IMR-90 (cell line): ENCODE results near the gene LMO1. TPM values are rescaled to one million over a fixed set of nuclear protein-coding genes. Genes with fewer than 3 reads are reported as not detected.

Experiments used
- ATAC-seq: fragments of 200-7000 bp; cut with Tn5 transposase; 2 replicates; pipeline ENCODE4 v1.9.1; 2020; ENCODE audit warnings: low read depth, mild to moderate bottlenecking, moderate library complexity
- BruUV-seq: library from RNA; stranded (reverse); fragments of 400-500 nt; replicated peaks from 2 replicates; lab custom pipeline; 2021; lab: Mats Ljungman, UMichigan
- CTCF ChIA-PET: fragments of 300-600 bp; formaldehyde crosslinking; extraction: SDS; loops from one replicate; lab custom pipeline; 2021; ENCODE audit warnings: antibody characterized with exemption; lab: Yijun Ruan, JAX
- POLR2A ChIA-PET: fragments of 300-600 bp; sonication (Branson Sonifier 250); formaldehyde crosslinking; loops from one replicate; lab custom pipeline; 2022; ENCODE audit warnings: antibody characterized with exemption; ENCODE audit not compliant: unreplicated experiment; lab: Charles Lee
- DNase-seq: peaks from one replicate; pipeline ENCODE4 v3.0.0; 2013
- H2AFZ ChIP-seq: replicated peaks from 2 replicates; pipeline ENCODE3; 2013; ENCODE audit warnings: low read length, mild to moderate bottlenecking; ENCODE audit not compliant: poor library complexity
- H2AK5ac ChIP-seq: 2 replicates; pipeline ENCODE4 v1.6.1; 2013; ENCODE audit warnings: low read depth, low read length, inconsistent platforms
- H2AK9ac ChIP-seq: replicated peaks from 2 replicates; pipeline ENCODE3; 2013; ENCODE audit warnings: mild to moderate bottlenecking, low read depth, low read length, moderate library complexity; ENCODE audit not compliant: poor library complexity
- H2BK120ac ChIP-seq: 2 replicates; pipeline ENCODE4 v1.6.1; 2013; ENCODE audit warnings: low read depth, low read length, inconsistent platforms
- H2BK15ac ChIP-seq: 3 replicates; pipeline ENCODE4 v1.6.1; 2013; ENCODE audit warnings: low read depth, low read length, inconsistent platforms
- H2BK20ac ChIP-seq: 2 replicates; pipeline ENCODE4 v1.6.1; 2013; ENCODE audit warnings: low read depth, mild to moderate bottlenecking, inconsistent platforms, low read length, moderate library complexity
- H2BK5ac ChIP-seq: 2 replicates; pipeline ENCODE4 v1.6.1; 2013; ENCODE audit warnings: mild to moderate bottlenecking, low read depth, low read length, inconsistent platforms; ENCODE audit not compliant: poor library complexity, severe bottlenecking
- H3K14ac ChIP-seq: replicated peaks from 2 replicates; pipeline ENCODE4 v1.6.1; 2013; ENCODE audit warnings: low read depth, low read length, inconsistent platforms
- H3K18ac ChIP-seq: 2 replicates; pipeline ENCODE4 v1.6.1; 2013; ENCODE audit warnings: low read depth, low read length, control low read depth
- H3K23ac ChIP-seq: 2 replicates; pipeline ENCODE4 v1.6.1; 2013; ENCODE audit warnings: low read depth, low read length, inconsistent platforms
- H3K27ac ChIP-seq: 2 replicates; pipeline ENCODE4 v1.5.1; 2013; ENCODE audit warnings: mild to moderate bottlenecking, control low read depth, low read length; ENCODE audit not compliant: insufficient read depth
- H3K27me3 ChIP-seq: 2 replicates; pipeline ENCODE4 v1.6.1; 2013; ENCODE audit warnings: low read length; ENCODE audit not compliant: control insufficient read depth, insufficient read depth
- H3K36me3 ChIP-seq: 2 replicates; pipeline ENCODE4 v1.6.1; 2013; ENCODE audit warnings: low read length, mixed read lengths; ENCODE audit not compliant: control insufficient read depth, insufficient read depth
- H3K4ac ChIP-seq: 2 replicates; pipeline ENCODE4 v1.6.1; 2013; ENCODE audit warnings: low read depth, low read length, inconsistent platforms
- H3K4me1 ChIP-seq: 2 replicates; pipeline ENCODE4 v1.6.1; 2013; ENCODE audit warnings: low read length, mixed read lengths; ENCODE audit not compliant: control insufficient read depth, insufficient read depth
- H3K4me2 ChIP-seq: 2 replicates; pipeline ENCODE4 v1.6.1; 2013; ENCODE audit warnings: low read depth, mild to moderate bottlenecking, control low read depth, low read length, moderate library complexity
- H3K4me3 ChIP-seq: 2 replicates; pipeline ENCODE4 v1.5.1; 2013; ENCODE audit warnings: low read depth, mild to moderate bottlenecking, control low read depth, low read length, moderate library complexity; ENCODE audit not compliant: insufficient read depth
- H3K56ac ChIP-seq: 2 replicates; pipeline ENCODE4 v1.6.1; 2013; ENCODE audit warnings: low read length, inconsistent platforms; ENCODE audit not compliant: insufficient read depth; ENCODE audit errors: extremely low read depth
- H3K79me1 ChIP-seq, 2 experiments: 2 replicates each; pipeline ENCODE4 v1.6.1; 2013; ENCODE audit warnings: low read length in 2 of 2, inconsistent platforms in 1 of 2, low read depth in 1 of 2
- H3K9ac ChIP-seq: 2 replicates; pipeline ENCODE4 v1.6.1; 2013; ENCODE audit warnings: low read depth, low read length, control low read depth
- H3K9me1 ChIP-seq: 2 replicates; pipeline ENCODE4 v1.6.1; 2013; ENCODE audit warnings: low read length, inconsistent platforms; ENCODE audit not compliant: insufficient read depth
- H3K9me3 ChIP-seq: 2 replicates; pipeline ENCODE4 v1.6.1; 2013; ENCODE audit warnings: low read length; ENCODE audit not compliant: control insufficient read depth, insufficient read depth
- H4K20me1 ChIP-seq: 2 replicates; pipeline ENCODE4 v1.6.1; 2013; ENCODE audit warnings: low read length, inconsistent platforms; ENCODE audit not compliant: insufficient read depth
- H4K5ac ChIP-seq: 2 replicates; pipeline ENCODE4 v1.6.1; 2013; ENCODE audit warnings: mild to moderate bottlenecking, low read depth, low read length, control low read depth
- H4K8ac ChIP-seq, 2 experiments: 2 replicates each; pipeline ENCODE4 v1.6.1; 2013; ENCODE audit warnings: low read depth in 2 of 2, low read length in 2 of 2, control low read depth in 1 of 2, inconsistent platforms in 1 of 2
- H4K91ac ChIP-seq: 2 replicates; pipeline ENCODE4 v1.6.1; 2013; ENCODE audit warnings: low read depth, low read length, inconsistent platforms; ENCODE audit not compliant: insufficient read depth
- CEBPB ChIP-seq: IDR thresholded peaks from 2 replicates; pipeline ENCODE4 v1.6.1; 2012; ENCODE audit warnings: low read depth, low read length, improper control_type of control experiment
- CHD1 ChIP-seq: IDR thresholded peaks from 2 replicates; pipeline ENCODE4 v1.6.1; 2012; ENCODE audit warnings: low read depth, low read length, improper control_type of control experiment
- MAZ ChIP-seq: IDR thresholded peaks from 2 replicates; pipeline ENCODE4 v1.6.1; 2012; ENCODE audit warnings: low read depth, mild to moderate bottlenecking, low read length, improper control_type of control experiment, moderate library complexity, borderline replicate concordance
- RFX5 ChIP-seq: IDR thresholded peaks from 2 replicates; pipeline ENCODE4 v1.8.0; 2012; ENCODE audit warnings: low read depth, mild to moderate bottlenecking, low read length, moderate library complexity
- SMC3 ChIP-seq: fragments of 150-350 bp; IDR thresholded peaks from 2 replicates; pipeline ENCODE4 v1.6.1; 2016; ENCODE audit warnings: low read depth, mild to moderate bottlenecking, antibody characterized with exemption, low read length, moderate library complexity
- WGBS, 2 experiments: methylation state at CpG; one replicate each; pipeline versions ENCODE4 v1.1.5 to v1.1.7; 2013; ENCODE audit warnings: missing lambda C conversion rate in 2 of 2; ENCODE audit not compliant: insufficient read length in 1 of 2; ENCODE audit errors: extremely low coverage in 2 of 2; 5-methylcytosine and 5-hydroxymethylcytosine counted together
- dilution Hi-C: fragments of 300-500 bp; cut with HindIII; formaldehyde crosslinking; loops from one replicate; pipeline ENCODE4 v1.14.3; 2018; ENCODE audit warnings: low sequenced_read_pairs; ENCODE audit not compliant: unreplicated experiment
- in situ Hi-C: fragments of 300-500 bp; cut with MboI; formaldehyde crosslinking; loops from 3 replicates; pipeline ENCODE4 v1.14.3; 2019; ENCODE audit warnings: low sequenced_read_pairs, inconsistent platforms, mixed read lengths
- intact Hi-C: fragments of 100-400 bp; cut with micrococcal nuclease; formaldehyde crosslinking; loops from 2 replicates; pipeline ENCODE4 v1.10.0; 2022
- polyA plus RNA-seq, 3 experiments: library from polyadenylated mRNA; depleted of rRNA; stranded (reverse); fragments of >200 nt; gene quantifications; 2 replicates each; pipeline ENCODE4 v1.2.3, GENCODE V29; 2012; ENCODE audit warnings: low replicate concordance in 1 of 3
- total RNA-seq: library from RNA; depleted of rRNA; stranded (reverse); fragments of >200 nt; gene quantifications from 2 replicates; pipeline ENCODE4 v1.2.3, GENCODE V29; 2012
- TF ChIP-seq, protein P1 (sequence below): conservative IDR thresholded peaks from 2 replicates; pipeline ENCODE4 v1.5.1; 2012; ENCODE audit warnings: mild to moderate bottlenecking, low read depth, low read length, improper control_type of control experiment
- TF ChIP-seq, protein P2 (sequence below): fragments of 150-350 bp; IDR thresholded peaks from 2 replicates; pipeline ENCODE4 v1.6.1; 2017; ENCODE audit warnings: mild to moderate bottlenecking, antibody characterized with exemption, low read length, low read depth
- TF ChIP-seq, protein P3 (sequence below): fragments of 150-350 bp; IDR thresholded peaks from 2 replicates; pipeline ENCODE4 v1.6.1; 2016; ENCODE audit warnings: low read depth, mild to moderate bottlenecking, low read length, moderate library complexity, borderline replicate concordance

LMO1 gene
- total and polyA plus RNA-seq, 2 of the 4 experiments (the other 2 are of a cell fraction) = not detected

DNA sequence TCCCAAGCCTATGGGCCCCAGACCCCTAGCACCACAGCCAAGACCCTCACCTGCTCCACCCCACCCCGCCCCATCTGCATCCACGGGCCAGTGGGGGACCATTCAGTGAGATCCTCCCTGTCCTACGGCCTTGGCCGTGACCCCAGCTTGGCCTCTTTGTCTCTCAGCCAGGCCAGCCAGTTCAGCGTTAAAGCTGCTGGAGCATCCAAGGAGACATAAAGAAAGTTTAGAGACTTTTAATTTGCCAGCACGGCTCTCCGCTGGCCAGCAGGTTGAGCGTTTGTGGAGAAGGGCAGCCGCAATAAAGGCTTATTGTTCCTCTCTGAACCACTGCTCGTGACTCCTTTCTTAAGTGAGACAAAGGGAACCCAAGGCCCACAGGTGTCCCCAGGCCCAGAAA lies 49.3 kb upstream of the LMO1 start:
- Histone ChIP-seq H3K9ac (no peak overlapping the region), H3K27ac (no peak overlapping the region), H3K4me1 (no peaks in the 10 kb centered on the region), H2AK9ac (no peak overlapping the region), H4K5ac (no peak overlapping the region), H3K18ac (no peak overlapping the region), H3K4me3 (no peak overlapping the region), H4K8ac (no peak overlapping the region), H2BK5ac (no peak overlapping the region), H3K23ac (no peak overlapping the region), H3K9me3 (no peaks in the 10 kb centered on the region), H3K4ac (no peak overlapping the region), H3K9me1 (no peaks in the 10 kb centered on the region), H2BK15ac (no peak overlapping the region), H4K20me1 (no peaks in the 10 kb centered on the region), H3K27me3 (peaks cover 33% of the 10 kb centered on the region), H3K14ac (no peak overlapping the region), H3K36me3 (no peaks in the 10 kb centered on the region), H3K79me1 (no peaks in the 10 kb centered on the region), H2BK120ac (no peak overlapping the region), H2AK5ac (no peak overlapping the region), H2AFZ (no peak overlapping the region), H4K91ac (no peak overlapping the region), H2BK20ac (no peak overlapping the region), H3K4me2 (no peak overlapping the region), H3K56ac (no peak overlapping the region)
- ChIA-PET CTCF (no interaction called here), POLR2A (no interaction called here)
- DNase-seq (no peak), ATAC-seq (no peak)
- 73% methylated on average over 4 of the region's 10 CpGs; no CpG with 5 or more reads in 1 of the 2 experiments for WGBS, 2 experiments
- intact Hi-C loops = no loop called here
- in situ Hi-C loops = no loop called here
- dilution Hi-C loops = no loop called here
- no TSS peak for BruUV-seq
- TF ChIP-seq CEBPB (no peak), MAZ (no peak), SMC3 (no peak), RFX5 (no peak), CHD1 (no peak)
- TF ChIP-seq, protein P1, sequence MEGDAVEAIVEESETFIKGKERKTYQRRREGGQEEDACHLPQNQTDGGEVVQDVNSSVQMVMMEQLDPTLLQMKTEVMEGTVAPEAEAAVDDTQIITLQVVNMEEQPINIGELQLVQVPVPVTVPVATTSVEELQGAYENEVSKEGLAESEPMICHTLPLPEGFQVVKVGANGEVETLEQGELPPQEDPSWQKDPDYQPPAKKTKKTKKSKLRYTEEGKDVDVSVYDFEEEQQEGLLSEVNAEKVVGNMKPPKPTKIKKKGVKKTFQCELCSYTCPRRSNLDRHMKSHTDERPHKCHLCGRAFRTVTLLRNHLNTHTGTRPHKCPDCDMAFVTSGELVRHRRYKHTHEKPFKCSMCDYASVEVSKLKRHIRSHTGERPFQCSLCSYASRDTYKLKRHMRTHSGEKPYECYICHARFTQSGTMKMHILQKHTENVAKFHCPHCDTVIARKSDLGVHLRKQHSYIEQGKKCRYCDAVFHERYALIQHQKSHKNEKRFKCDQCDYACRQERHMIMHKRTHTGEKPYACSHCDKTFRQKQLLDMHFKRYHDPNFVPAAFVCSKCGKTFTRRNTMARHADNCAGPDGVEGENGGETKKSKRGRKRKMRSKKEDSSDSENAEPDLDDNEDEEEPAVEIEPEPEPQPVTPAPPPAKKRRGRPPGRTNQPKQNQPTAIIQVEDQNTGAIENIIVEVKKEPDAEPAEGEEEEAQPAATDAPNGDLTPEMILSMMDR = no peak
- TF ChIP-seq, protein P2, sequence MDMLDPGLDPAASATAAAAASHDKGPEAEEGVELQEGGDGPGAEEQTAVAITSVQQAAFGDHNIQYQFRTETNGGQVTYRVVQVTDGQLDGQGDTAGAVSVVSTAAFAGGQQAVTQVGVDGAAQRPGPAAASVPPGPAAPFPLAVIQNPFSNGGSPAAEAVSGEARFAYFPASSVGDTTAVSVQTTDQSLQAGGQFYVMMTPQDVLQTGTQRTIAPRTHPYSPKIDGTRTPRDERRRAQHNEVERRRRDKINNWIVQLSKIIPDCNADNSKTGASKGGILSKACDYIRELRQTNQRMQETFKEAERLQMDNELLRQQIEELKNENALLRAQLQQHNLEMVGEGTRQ = no peak
- TF ChIP-seq, protein P3, sequence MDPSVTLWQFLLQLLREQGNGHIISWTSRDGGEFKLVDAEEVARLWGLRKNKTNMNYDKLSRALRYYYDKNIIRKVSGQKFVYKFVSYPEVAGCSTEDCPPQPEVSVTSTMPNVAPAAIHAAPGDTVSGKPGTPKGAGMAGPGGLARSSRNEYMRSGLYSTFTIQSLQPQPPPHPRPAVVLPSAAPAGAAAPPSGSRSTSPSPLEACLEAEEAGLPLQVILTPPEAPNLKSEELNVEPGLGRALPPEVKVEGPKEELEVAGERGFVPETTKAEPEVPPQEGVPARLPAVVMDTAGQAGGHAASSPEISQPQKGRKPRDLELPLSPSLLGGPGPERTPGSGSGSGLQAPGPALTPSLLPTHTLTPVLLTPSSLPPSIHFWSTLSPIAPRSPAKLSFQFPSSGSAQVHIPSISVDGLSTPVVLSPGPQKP = no peak
